Breast epithelium (tissue), 4 donors: ENCODE data around the gene ACER2. TPM values are rescaled to one million over a fixed set of nuclear protein-coding genes. Genes with fewer than 3 reads are reported as not detected.

ENCODE experiments used
- DNase-seq, 2 donors: peaks; one replicate each; pipeline ENCODE4 v3.0.0-alpha.2; 2019; ENCODE audit warnings: low spot score in 2 of 2
- H3K27ac ChIP-seq, 2 donors: fragments of 200-600 bp; sonication (generic) in 1 of 2; one replicate each; pipeline ENCODE4 v1.5.1; 2016 to 2019; ENCODE audit warnings: mild to moderate bottlenecking in 1 of 2
- H3K27me3 ChIP-seq, 2 donors: fragments of 200-600 bp; sonication (generic) in 1 of 2; one replicate each; pipeline versions ENCODE4 v1.5.1 to v1.6.0; 2017 to 2019; ENCODE audit warnings: control low read depth in 1 of 2, mild to moderate bottlenecking in 1 of 2
- H3K36me3 ChIP-seq: fragments of 200-600 bp; one replicate; pipeline ENCODE4 v1.5.1; 2019
- H3K4me1 ChIP-seq, 2 donors: fragments of 200-600 bp; sonication (generic); one replicate each; pipeline ENCODE4 v1.5.1; 2016 to 2019; ENCODE audit warnings: control low read depth in 1 of 2
- H3K4me3 ChIP-seq, 3 donors: fragments of 200-600 bp; sonication (generic); 1 replicate in 2 of 3; 2 replicates in 1 of 3; pipeline ENCODE4 v1.5.1; 2016 to 2019; ENCODE audit warnings: mild to moderate bottlenecking in 3 of 3, moderate library complexity in 2 of 3
- H3K9me3 ChIP-seq, 2 donors: fragments of 200-600 bp; sonication (generic) in 1 of 2; one replicate each; pipeline ENCODE4 v1.5.1; 2016 to 2019; ENCODE audit warnings: control low read depth in 1 of 2
- CTCF ChIP-seq, 3 donors: fragments of 450-650 bp; IDR thresholded peaks; one replicate each; pipeline ENCODE4 v1.5.1; 2016 to 2017; ENCODE audit warnings: antibody characterized with exemption in 3 of 3, mild to moderate bottlenecking in 3 of 3, moderate library complexity in 3 of 3
- POLR2A ChIP-seq: fragments of 450-650 bp; IDR thresholded peaks from one replicate; pipeline ENCODE4 v1.6.1; 2016; ENCODE audit warnings: antibody characterized with exemption, mild to moderate bottlenecking, moderate library complexity
- POLR2AphosphoS5 ChIP-seq, 3 donors: sonication (generic); formaldehyde crosslinking; IDR thresholded peaks; one replicate each; pipeline ENCODE4 v1.6.1; 2017; ENCODE audit warnings: antibody characterized with exemption in 3 of 3
- intact Hi-C: fragments of 100-400 bp; cut with DNase I; formaldehyde crosslinking; loops from one replicate; pipeline ENCODE4 v1.15.1; 2023; ENCODE audit warnings: low total_unique reads
- total RNA-seq, 3 donors: library from RNA; depleted of rRNA; stranded (reverse); fragments of >200 nt; gene quantifications; one replicate each; pipeline ENCODE4 v1.1.0, GENCODE V29; 2016

ACER2 gene
- total RNA-seq, 3 donors from 2014 or later: 11.0 to 17.6 (median 16.7) TPM

DNA sequence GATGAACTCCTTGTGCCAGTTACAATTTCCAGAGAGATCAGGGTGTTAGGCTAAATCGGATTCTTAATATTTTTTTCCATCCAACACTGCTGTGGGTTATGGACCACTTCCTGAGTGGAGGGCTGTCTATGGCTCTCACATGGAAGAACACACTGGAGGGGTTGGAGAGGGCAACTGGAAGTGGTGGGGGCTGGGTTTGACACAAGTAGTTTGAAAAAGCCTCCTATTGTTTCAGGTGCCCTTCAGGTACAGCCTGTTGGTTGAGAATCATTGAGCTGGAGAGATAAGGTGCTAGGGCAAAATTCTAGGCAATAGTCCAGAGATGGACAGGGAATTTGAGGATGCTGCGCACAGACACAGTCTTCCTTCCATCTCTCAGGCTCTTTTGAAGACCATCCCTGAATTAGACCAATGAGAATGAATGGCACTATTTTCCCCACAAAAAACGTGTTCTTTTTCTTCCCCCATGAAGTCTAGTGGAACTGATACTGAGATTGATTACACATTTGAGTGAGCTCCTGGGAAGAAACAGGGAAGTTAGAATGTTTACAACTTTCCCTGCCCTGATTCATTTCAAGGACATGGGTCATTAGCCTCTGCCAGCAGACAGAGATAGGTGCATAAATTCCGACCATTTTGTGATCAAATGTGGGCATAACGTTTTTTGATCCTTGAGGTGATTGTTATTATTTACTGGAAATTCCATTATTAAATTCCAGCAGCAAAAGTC is 87.7 kb downstream of the ACER2 start:
- no peaks in the 10 kb centered on the region for H3K4me1 ChIP-seq
- H3K27me3 ChIP-seq: no peaks in the 10 kb centered on the region
- no peak overlapping the region for H3K4me3 ChIP-seq
- no peaks in the 10 kb centered on the region for H3K36me3 ChIP-seq
- H3K27ac ChIP-seq: no peak overlapping the region
- TF ChIP-seq POLR2AphosphoS5 (IDR thresholded peaks at IDR 0.05): no peak
- no peak for TF ChIP-seq POLR2A
- no peak for TF ChIP-seq CTCF (IDR thresholded peaks at IDR 0.05)
- intact Hi-C loops: no loop called here
- no peak for DNase-seq
- H3K9me3 ChIP-seq: peaks cover 4 to 7% of the 10 kb centered on the region in 2 donors

DNA sequence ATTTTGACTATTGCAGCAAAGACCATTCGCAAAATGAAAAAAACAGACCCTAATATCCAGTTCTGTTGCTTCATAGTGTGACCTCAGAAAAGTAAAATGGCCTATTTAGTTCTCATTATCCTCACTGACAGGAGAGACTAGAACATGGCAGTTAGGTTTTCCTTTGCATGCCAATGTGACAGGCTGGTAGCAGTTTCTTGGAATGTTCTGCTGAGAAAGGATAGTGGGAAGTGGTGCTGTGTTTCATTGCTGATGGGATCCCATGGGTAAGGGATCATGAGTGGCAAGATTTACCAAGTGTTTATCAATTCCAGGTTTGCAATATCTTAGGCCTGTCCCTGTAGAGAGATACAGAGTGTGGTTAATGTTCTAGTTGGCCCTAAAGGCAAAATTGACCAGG is 88.5 kb downstream of the ACER2 start:
- Histone ChIP-seq H3K36me3 (no peaks in the 10 kb centered on the region), H3K27ac (no peak overlapping the region), H3K9me3 (peaks cover 4 to 7% of the 10 kb centered on the region in 2 donors), H3K4me3 (no peak overlapping the region), H3K27me3 (no peaks in the 10 kb centered on the region), H3K4me1 (no peaks in the 10 kb centered on the region)
- intact Hi-C loops: no loop called here
- TF ChIP-seq POLR2A (no peak), CTCF (IDR thresholded peaks at IDR 0.05) (no peak), POLR2AphosphoS5 (IDR thresholded peaks at IDR 0.05) (no peak)
- no peak for DNase-seq

DNA sequence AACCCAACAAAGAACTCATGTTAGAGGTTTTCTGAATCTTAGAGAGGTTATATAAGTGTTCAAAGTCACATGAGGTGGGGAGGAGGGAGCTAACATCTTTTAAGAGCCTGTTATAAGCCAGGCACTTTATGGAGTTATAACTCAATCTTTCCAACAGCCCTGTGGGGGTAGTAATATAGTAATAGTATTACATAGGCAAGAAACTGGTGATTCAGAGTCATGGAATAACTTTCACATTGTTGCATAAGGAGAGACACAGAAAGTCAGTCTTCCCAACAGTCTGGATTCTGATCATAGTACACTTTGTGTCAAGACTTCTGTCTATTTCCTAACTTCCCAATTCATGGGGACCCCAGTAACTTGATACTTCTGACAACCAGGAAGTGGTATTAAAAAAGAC is 89.2 kb downstream of the ACER2 start:
- DNase-seq: no peak
- H3K27ac ChIP-seq: no peak overlapping the region
- H3K4me3 ChIP-seq: no peak overlapping the region
- no peaks in the 10 kb centered on the region for H3K27me3 ChIP-seq
- TF ChIP-seq CTCF (IDR thresholded peaks at IDR 0.05): no peak
- TF ChIP-seq POLR2A: no peak
- TF ChIP-seq POLR2AphosphoS5 (IDR thresholded peaks at IDR 0.05): no peak
- intact Hi-C loops: no loop called here
- no peaks in the 10 kb centered on the region for H3K36me3 ChIP-seq
- peaks cover 4 to 7% of the 10 kb centered on the region in 2 donors for H3K9me3 ChIP-seq
- H3K4me1 ChIP-seq: no peaks in the 10 kb centered on the region

Other genes starting within 250 kb of the ACER2 start
- 100 to 1,000 TPM; 146 to 158 (median 148) TPM for gene DENND4C, start 178.3 kb upstream of the ACER2 start, total RNA-seq
- 1,000 to 10,000 TPM; 1,315 to 2,145 (median 2,047) TPM for gene RPS6, start 28.8 kb upstream of the ACER2 start, total RNA-seq